K562 (cell line): ENCODE measurements around the gene GTF2H4. TPM values are rescaled to one million over a fixed set of nuclear protein-coding genes. Genes with fewer than 3 reads are reported as not detected.

ENCODE experiments used
- BHLHE40 ChIP-seq: IDR thresholded peaks from 2 replicates; pipeline ENCODE4 v1.6.1; 2011; ENCODE audit warnings: low read length, improper control_type of control experiment
- EP300 ChIP-seq: IDR thresholded peaks from 2 replicates; pipeline ENCODE4 v1.6.1; 2012; ENCODE audit warnings: low read length, improper control_type of control experiment
- ETS1 ChIP-seq: conservative IDR thresholded peaks from 2 replicates; pipeline ENCODE4 v1.6.1; 2011; ENCODE audit warnings: low read depth, mild to moderate bottlenecking, low read length; ENCODE audit not compliant: control insufficient read depth
- HDAC2 ChIP-seq: fragments of 450-650 bp; IDR thresholded peaks from 2 replicates; pipeline ENCODE4 v1.6.1; 2016; ENCODE audit warnings: mild to moderate bottlenecking
- HES1 ChIP-seq: fragments of 450-650 bp; IDR thresholded peaks from 2 replicates; pipeline ENCODE4 v1.6.1; 2016; ENCODE audit warnings: low read depth, mild to moderate bottlenecking, moderate library complexity
- ILK ChIP-seq: fragments of 450-650 bp; IDR thresholded peaks from 2 replicates; pipeline ENCODE4 v1.6.1; 2016; ENCODE audit warnings: missing genetic modification characterization, low read depth, mild to moderate bottlenecking, missing compliant biosample characterization, moderate library complexity, borderline replicate concordance
- IRF2 ChIP-seq: sonication (generic); formaldehyde crosslinking; IDR thresholded peaks from 2 replicates; pipeline ENCODE4 v1.8.1; 2022; ENCODE audit warnings: mild to moderate bottlenecking, missing genetic modification reagents
- KLF13 ChIP-seq: fragments of 450-650 bp; IDR thresholded peaks from 2 replicates; pipeline ENCODE4 v1.6.1; 2016; ENCODE audit warnings: missing genetic modification characterization, low read depth, mild to moderate bottlenecking, missing compliant biosample characterization, moderate library complexity, borderline replicate concordance
- LCOR ChIP-seq: sonication (generic); formaldehyde crosslinking; IDR thresholded peaks from 2 replicates; pipeline ENCODE4 v1.8.0; 2022; ENCODE audit warnings: mild to moderate bottlenecking, missing genetic modification reagents
- RBM25 ChIP-seq: fragments of 200-400 bp; formaldehyde crosslinking; IDR thresholded peaks from 2 replicates; pipeline ENCODE4 v1.6.1; 2018; ENCODE audit warnings: low read length, low read depth, moderate library complexity; ENCODE audit not compliant: severe bottlenecking
- REST ChIP-seq, 2 experiments: fragments of 450-650 bp; formaldehyde crosslinking in 1 of 2; IDR thresholded peaks; 2 replicates each; pipeline versions ENCODE4 v1.4.0 to v1.6.1; 2014 to 2020; ENCODE audit warnings: mild to moderate bottlenecking in 2 of 2, borderline replicate concordance in 1 of 2, low read depth in 1 of 2
- SMAD3 ChIP-seq: fragments of 450-650 bp; formaldehyde crosslinking; conservative IDR thresholded peaks from 2 replicates; pipeline ENCODE4 v1.4.0; 2020; ENCODE audit warnings: mild to moderate bottlenecking
- TCF7 ChIP-seq: sonication (generic); IDR thresholded peaks from 2 replicates; pipeline ENCODE4 v1.6.1; 2016; ENCODE audit warnings: antibody characterized with exemption, borderline replicate concordance
- YBX1 ChIP-seq: fragments of 450-650 bp; IDR thresholded peaks from 2 replicates; pipeline ENCODE4 v1.7.1; 2016; ENCODE audit warnings: mild to moderate bottlenecking
- ZC3H11A ChIP-seq: IDR thresholded peaks from 2 replicates; pipeline ENCODE4 v1.6.1; 2012; ENCODE audit warnings: low read depth, low read length, improper control_type of control experiment
- ZNF175 ChIP-seq: fragments of 200-800 bp; sonication (Bioruptor generic); IDR thresholded peaks from 2 replicates; pipeline ENCODE4 v1.6.1; 2016; ENCODE audit warnings: low read depth, mild to moderate bottlenecking, missing genetic modification characterization, missing compliant biosample characterization
- ZNF431 ChIP-seq: sonication (generic); formaldehyde crosslinking; IDR thresholded peaks from 2 replicates; pipeline ENCODE4 v1.8.0; 2022; ENCODE audit warnings: mild to moderate bottlenecking, missing genetic modification reagents
- ZNF79 ChIP-seq: fragments of 250-450 bp; sonication (Bioruptor Pico); IDR thresholded peaks from 2 replicates; pipeline ENCODE4 v1.4.0; 2020; ENCODE audit warnings: low read depth, mild to moderate bottlenecking, moderate library complexity
- polyA plus RNA-seq, 8 experiments: library from polyadenylated mRNA; depleted of rRNA in 4 of 8; stranded (reverse) in 5 of 8; unstranded in 3 of 8; fragments of >200 nt; fragmentation: Nextera tagmentation in 2 of 8; fragmentation: Illumina TruSeq in 1 of 8; extraction: Ambion mirVana in 2 of 8; extraction: Trizol in 1 of 8; gene quantifications; 2 replicates each; pipeline versions ENCODE4 v1.2.1 to v1.2.3, GENCODE V29; 2011 to 2014; ENCODE audit warnings: inconsistent platforms in 1 of 8, missing spikeins in 1 of 8
- total RNA-seq, 7 experiments: library from RNA; depleted of rRNA in 6 of 7; stranded (reverse); fragments of >200 nt in 6 of 7; fragmentation: Illumina TruSeq in 2 of 7; extraction: Trizol in 2 of 7; gene quantifications; 2 replicates each; pipeline versions ENCODE4 v1.2.1 to v1.2.3, GENCODE V29; 2011 to 2021; ENCODE audit warnings: low replicate concordance in 1 of 7

GTF2H4 gene
- total and polyA plus RNA-seq, 9 of the 15 experiments (the other 6 are each of a cell fraction or from before 2014, with no cell fraction given), result 3.6 to 86.1 (median 39.6) TPM

GRCh38 chr6:30907758-30908591, at the start of gene GTF2H4 (continued):
- TF ChIP-seq REST (IDR thresholded peaks at IDR 0.05; ENCODE audit: borderline replicate concordance), result peak; percentile 61
- no peak; the same call in 1 of the 2 replicates for TF ChIP-seq REST (CRISPR knock-in tag; IDR thresholded peaks at IDR 0.05; ENCODE audit: low read depth)
- TF ChIP-seq ETS1, result peak; percentile 96
- peak; percentile 90 for TF ChIP-seq SMAD3 (CRISPR knock-in tag)
- peak; percentile 49; the same call in 1 of the 2 replicates for TF ChIP-seq ZNF431
- peak; percentile 99 for TF ChIP-seq KLF13 (tag)
- TF ChIP-seq ILK (tag), result no peak
- peak; percentile 92 for TF ChIP-seq RBM25
- peak; percentile 72 for TF ChIP-seq ZC3H11A
- no peak for TF ChIP-seq IRF2 (CRISPR knock-in tag)
- TF ChIP-seq TCF7, result peak; percentile 78; the same call in 1 of the 2 replicates
- no peak for TF ChIP-seq YBX1
- TF ChIP-seq BHLHE40, result peak; percentile 73
- peak; percentile 91 for TF ChIP-seq LCOR
- peak; percentile 99 for TF ChIP-seq HDAC2
- TF ChIP-seq ZNF175, result peak; percentile 92
- peak; percentile 49 for TF ChIP-seq HES1
- peak; percentile 61 for TF ChIP-seq EP300
- 0 out of 2 replicates have a peak, but pooled peaks have one; percentile 33 for TF ChIP-seq ZNF79 (CRISPR knock-in tag)
